Kidney tubule cell (primary cell): ENCODE measurements around the gene DHPS.
"Not testable (repeated sequence)": the region's sequence is repeated elsewhere in the genome, so short reads cannot be mapped to it uniquely, and the experiment has no call there.

Experiments
- DNase-seq: peaks from one replicate; pipeline ENCODE4 v3.0.0-alpha.2; 2018; ENCODE audit warnings: low spot score

DHPS gene

DNA sequence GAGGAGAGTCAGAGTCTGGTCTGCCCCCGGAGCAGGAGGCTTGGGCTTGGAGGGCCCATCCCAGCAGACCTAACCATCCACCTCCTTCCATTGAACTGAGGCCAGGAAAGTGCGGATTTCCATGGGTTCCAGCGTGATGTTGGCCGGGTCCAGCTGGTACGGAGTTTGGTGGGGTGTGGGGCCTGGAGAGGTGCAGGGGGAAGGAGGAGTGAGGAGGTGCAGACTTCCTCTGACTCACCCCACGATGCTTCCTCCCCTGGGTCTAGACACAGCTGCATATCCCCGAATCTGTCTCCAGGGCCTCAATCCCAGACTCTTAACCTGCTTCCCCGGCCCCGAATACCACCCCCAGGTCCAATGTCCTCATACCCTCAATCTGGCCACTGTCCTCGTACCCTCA lies 35.1 kb downstream of the DHPS start:
- no peak for DNase-seq

DNA sequence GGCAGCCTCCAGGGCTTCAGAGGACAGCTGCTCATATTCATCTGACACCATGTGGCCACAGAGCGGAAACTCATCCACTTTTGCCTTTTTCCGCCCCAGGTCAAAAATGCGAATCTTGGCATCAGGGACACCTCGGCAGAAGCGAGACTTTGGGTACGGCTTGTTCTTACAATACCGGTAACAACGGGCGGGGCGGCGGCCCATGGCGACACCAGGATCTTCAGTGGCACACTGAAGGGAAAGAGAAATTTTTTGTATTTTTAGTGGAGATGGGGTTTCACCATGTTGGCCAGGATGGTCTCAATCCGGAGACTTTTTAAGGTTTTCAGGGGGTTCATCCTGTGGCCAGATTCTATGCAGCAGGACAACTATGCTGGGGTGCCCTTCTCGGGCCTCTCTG lies 38.0 kb downstream of the DHPS start:
- DNase-seq: not testable (repeated sequence)

DNA sequence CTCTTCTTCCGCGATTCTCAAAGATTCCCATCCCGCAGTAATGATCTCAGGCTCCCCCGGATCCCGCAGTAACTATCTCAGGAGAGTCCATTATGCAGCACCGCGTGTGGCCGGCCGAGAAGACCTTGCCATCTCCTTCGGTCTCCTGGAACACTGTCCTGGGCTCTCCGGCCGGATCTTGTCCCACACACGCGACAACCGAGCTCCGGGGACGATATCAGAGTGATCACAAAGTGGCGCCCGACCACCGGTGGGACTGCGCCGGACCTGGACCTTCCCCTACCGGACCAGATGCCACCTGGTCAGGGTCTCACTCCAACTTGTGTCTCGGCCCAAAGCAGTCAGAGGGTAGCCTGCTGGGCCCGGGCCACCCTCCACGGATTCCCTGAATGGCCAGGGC lies 39.2 kb downstream of the DHPS start:
- no peak for DNase-seq

DNA sequence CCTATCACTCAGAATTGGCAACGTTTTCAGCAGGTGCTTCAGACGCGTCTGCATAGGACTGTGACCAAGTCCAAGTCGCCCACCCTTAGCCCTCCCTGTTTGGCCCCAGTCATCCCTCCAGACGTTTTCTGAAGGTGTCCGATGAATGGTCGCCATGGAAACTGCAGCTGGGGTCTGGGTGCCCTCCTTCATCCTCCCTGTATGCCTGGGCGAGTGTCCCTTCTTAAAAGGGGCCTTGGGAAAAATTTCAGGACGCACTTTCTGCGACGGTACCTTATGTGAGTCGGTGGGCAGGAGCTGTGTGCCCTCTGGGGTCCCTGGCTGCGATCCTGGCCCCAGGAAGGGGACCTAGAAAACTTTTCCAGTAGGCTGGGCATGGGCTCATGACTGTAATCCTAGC lies 40.2 kb downstream of the DHPS start:
- DNase-seq: no peak

DNA sequence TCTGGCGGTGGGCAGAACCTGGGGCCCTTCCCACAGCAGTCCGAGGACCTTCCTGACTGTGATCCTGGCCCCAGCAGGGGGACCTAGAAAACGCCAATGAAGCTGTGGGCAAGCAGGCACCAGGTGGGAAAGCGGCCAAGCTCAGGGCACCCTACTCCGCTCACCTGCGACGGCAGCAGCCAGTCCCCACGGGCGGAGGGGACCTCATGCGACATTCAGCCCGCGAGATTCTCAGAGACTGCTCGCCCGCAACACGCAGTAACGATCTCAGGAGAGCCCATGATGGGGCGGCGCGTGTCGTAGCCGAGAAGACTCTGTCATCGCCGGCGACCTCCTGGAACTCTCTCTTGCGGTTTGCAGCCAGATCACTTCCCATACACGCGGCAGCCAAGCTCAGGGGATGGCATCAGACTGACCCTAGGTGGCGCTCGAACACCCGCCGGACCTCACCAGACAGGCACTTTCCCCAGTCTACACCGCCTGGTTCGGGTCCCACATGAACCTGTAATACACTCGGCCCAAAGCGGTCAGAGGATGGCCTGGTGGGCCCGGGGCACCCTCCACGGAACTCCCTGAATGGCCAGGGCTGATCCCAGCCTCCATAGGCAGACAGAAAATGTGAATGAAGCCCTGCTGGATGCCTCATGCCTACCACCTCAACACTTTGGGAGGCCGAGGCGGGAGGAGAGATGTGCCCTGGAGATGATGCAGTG lies 41.6 kb downstream of the DHPS start:
- peak; percentile 89 for DNase-seq

DNA sequence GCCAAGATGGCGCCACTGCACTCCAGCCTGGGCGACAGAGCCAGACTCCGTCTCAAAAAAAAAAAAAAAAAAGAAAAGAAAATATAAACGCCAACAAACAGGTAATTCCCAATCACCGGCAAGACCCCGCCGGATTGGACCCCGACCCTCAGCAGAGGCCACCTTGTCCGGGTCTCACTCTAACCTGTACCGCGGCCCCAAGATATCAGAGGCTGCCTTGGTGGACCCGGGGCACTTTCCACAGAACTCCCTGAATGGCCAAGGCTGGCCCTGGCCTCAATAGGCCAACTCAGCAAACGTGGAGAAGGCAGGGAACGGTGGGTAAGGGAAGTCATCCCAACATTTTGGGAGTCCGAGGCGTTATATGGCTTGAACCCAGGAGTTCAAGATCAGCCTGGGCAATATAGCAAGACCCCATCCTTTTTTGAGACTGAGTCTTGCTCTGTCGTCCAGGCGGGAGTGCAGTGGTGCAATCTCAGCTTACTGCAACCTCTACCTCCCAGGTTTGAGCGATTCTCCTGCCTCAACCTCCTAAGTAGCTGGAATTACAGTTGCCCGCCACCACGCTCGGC lies 43.0 kb downstream of the DHPS start:
- DNase-seq: no peak

DNA sequence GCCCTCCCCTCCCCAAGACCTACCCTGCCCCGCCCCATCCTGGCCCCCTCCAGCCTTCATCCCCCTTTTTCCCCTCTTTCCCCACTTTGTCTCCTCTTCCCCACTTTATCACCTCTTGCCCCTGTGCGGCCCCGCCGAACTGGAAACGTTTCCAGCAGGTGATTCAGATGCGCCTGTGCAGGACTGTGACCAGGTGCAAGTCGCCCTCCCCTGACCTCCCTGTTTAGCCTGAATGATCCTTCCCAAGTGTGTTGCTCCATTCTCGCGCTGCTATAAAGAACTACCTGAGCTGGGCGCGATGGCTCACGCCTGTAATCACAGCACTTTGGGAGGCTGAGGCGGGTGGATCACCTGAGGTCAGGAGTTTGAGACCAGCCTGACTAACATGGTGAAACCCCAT lies 45.0 kb downstream of the DHPS start:
- no peak for DNase-seq

DNA sequence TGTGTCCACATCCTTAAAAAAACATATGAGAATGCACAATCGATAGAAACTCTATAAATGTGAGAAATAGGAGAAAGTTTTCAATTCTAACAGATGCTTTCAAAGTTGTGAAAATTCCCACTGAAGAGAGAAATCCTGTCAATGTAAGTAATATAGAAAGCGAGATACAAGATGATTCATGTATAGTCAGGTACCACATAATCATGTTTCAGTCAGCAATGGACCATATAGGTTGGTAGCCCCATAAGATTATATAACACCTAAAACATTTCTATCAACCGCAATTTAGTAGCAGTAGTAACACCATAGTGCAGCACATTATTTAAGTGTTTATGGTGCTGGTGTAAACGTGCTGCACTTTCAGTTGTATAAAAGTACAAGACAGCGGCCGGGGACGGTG lies 52.5 kb downstream of the DHPS start:
- no peak for DNase-seq

DNA sequence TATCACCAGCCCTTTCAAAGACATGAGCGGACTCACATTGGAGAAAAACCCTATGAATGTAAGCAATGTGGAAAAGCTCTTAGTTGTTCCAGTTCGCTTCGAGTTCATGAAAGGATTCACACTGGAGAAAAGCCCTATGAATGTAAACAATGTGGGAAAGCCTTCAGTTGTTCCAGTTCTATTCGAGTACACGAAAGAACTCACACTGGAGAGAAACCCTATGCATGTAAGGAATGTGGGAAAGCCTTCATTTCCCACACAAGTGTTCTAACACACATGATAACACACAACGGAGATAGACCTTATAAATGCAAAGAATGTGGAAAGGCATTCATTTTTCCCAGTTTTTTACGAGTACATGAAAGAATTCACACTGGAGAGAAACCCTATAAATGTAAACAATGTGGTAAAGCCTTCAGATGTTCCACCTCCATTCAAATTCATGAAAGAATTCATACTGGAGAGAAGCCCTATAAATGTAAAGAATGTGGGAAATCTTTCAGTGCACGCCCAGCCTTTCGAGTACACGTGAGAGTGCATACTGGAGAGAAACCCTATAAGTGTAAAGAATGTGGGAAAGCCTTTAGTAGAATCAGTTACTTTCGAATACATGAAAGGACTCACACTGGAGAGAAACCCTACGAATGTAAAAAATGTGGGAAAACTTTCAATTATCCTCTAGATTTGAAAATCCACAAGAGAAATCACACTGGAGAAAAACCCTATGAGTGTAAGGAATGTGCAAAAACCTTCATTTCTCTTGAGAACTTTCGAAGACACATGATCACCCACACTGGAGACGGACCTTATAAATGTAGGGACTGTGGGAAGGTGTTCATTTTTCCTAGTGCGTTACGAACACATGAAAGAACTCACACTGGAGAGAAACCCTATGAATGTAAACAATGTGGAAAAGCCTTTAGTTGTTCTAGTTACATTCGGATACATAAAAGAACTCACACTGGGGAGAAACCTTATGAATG lies 53.3 kb downstream of the DHPS start:
- DNase-seq: no peak

DNA sequence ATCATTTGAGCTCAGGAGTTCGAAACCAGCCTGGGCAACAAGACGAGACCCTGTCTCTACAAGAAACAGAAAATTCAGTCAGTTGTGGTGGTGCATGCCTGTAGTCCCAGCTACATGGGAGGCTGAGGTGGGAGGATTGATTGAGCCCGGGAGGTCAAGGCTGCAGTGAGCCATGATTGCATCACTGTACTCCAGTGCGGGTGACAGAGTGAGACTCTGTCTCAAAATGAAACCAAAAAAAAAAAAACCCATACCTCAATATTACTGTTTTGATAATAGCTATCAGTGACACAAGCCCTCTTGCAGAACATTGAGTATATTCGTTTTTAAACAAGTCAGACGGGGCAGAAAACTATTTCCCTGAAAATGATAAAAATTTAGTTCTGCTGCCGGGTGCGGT lies 54.7 kb downstream of the DHPS start:
- no peak for DNase-seq
